Measurements from ENCODE around the gene EGFLAM. TPM values are rescaled to one million over a fixed set of nuclear protein-coding genes. Genes with fewer than 3 reads are reported as not detected.

The EGFLAM gene
- total RNA-seq, 1 donor from 2014 or later: 0.69 TPM

- no peak for DNase-seq (ENCODE audit: low spot score, unreplicated experiment)
- H3K27me3 Mint-ChIP-seq: peaks cover 8% of the 10 kb centered on the region
- no peaks in the 10 kb centered on the region for H3K36me3 Mint-ChIP-seq (ENCODE audit: insufficient read depth)
- peaks cover 1% of the 10 kb centered on the region for H3K4me1 Mint-ChIP-seq (ENCODE audit: low read depth)
- H3K9me3 Mint-ChIP-seq (ENCODE audit: low read depth): no peaks in the 10 kb centered on the region
- no peak for TF ChIP-seq CTCF (IDR thresholded peaks at IDR 0.05; ENCODE audit: unreplicated experiment)
- no peak overlapping the region for H3K4me3 Mint-ChIP-seq (ENCODE audit: low read depth)
- no peak overlapping the region for H3K27ac Mint-ChIP-seq
Measured at GRCh38 chr5:38443390-38443789, 185.0 kb downstream of the EGFLAM start.

- Mint-ChIP-seq H3K27me3 (peaks cover 8% of the 10 kb centered on the region), H3K9me3 (ENCODE audit: low read depth) (no peaks in the 10 kb centered on the region), H3K36me3 (ENCODE audit: insufficient read depth) (no peaks in the 10 kb centered on the region), H3K4me1 (ENCODE audit: low read depth) (peaks cover 1% of the 10 kb centered on the region), H3K27ac (no peak overlapping the region), H3K4me3 (ENCODE audit: low read depth) (no peak overlapping the region)
- TF ChIP-seq CTCF (IDR thresholded peaks at IDR 0.05; ENCODE audit: unreplicated experiment): no peak
- DNase-seq (ENCODE audit: low spot score, unreplicated experiment): no peak
Measured at GRCh38 chr5:38445374-38446028, 187.1 kb downstream of the EGFLAM start.

- Mint-ChIP-seq H3K36me3 (ENCODE audit: insufficient read depth) (no peaks in the 10 kb centered on the region), H3K9me3 (ENCODE audit: low read depth) (no peaks in the 10 kb centered on the region), H3K4me1 (ENCODE audit: low read depth) (peaks cover 1% of the 10 kb centered on the region), H3K27me3 (peaks cover 8% of the 10 kb centered on the region), H3K4me3 (ENCODE audit: low read depth) (no peak overlapping the region), H3K27ac (peak overlapping the region; percentile 22)
- no peak for TF ChIP-seq CTCF (IDR thresholded peaks at IDR 0.05; ENCODE audit: unreplicated experiment)
- DNase-seq (ENCODE audit: low spot score, unreplicated experiment): no peak
Measured at GRCh38 chr5:38446029-38446522, 187.7 kb downstream of the EGFLAM start.

- no peaks in the 10 kb centered on the region for H3K9me3 Mint-ChIP-seq (ENCODE audit: low read depth)
- no peak overlapping the region for H3K27ac Mint-ChIP-seq
- peaks cover 1% of the 10 kb centered on the region for H3K4me1 Mint-ChIP-seq (ENCODE audit: low read depth)
- H3K4me3 Mint-ChIP-seq (ENCODE audit: low read depth): no peak overlapping the region
- no peaks in the 10 kb centered on the region for H3K36me3 Mint-ChIP-seq (ENCODE audit: insufficient read depth)
- peaks cover 8% of the 10 kb centered on the region for H3K27me3 Mint-ChIP-seq
- no peak for DNase-seq (ENCODE audit: low spot score, unreplicated experiment)
- TF ChIP-seq CTCF (IDR thresholded peaks at IDR 0.05; ENCODE audit: unreplicated experiment): no peak
Measured at GRCh38 chr5:38447056-38447455, 188.7 kb downstream of the EGFLAM start.

- TF ChIP-seq CTCF (IDR thresholded peaks at IDR 0.05; ENCODE audit: unreplicated experiment): no peak
- no peak overlapping the region for H3K4me3 Mint-ChIP-seq (ENCODE audit: low read depth)
Measured at GRCh38 chr5:38447786-38448185, 189.4 kb downstream of the EGFLAM start.

More at GRCh38 chr5:38447786-38448185, 189.4 kb downstream of the EGFLAM start:
- Mint-ChIP-seq H3K36me3 (ENCODE audit: insufficient read depth) (no peaks in the 10 kb centered on the region), H3K9me3 (ENCODE audit: low read depth) (no peaks in the 10 kb centered on the region), H3K4me1 (ENCODE audit: low read depth) (peaks cover 1% of the 10 kb centered on the region), H3K27me3 (peaks cover 8% of the 10 kb centered on the region), H3K27ac (no peak overlapping the region)
- DNase-seq (ENCODE audit: low spot score, unreplicated experiment): no peak
